AG09309 (cell line): ENCODE results near the gene SHB.

Experiments
- DNase-seq: peaks from one replicate; pipeline ENCODE4 v3.0.0-alpha.2; 2010; ENCODE audit warnings: low read depth
- H3K4me3 ChIP-seq: 2 replicates; pipeline ENCODE4 v1.5.1; 2011; ENCODE audit warnings: mild to moderate bottlenecking, low read depth, low read length, moderate library complexity; ENCODE audit not compliant: control insufficient read depth
- TF ChIP-seq, protein P1 (sequence below): IDR thresholded peaks from 2 replicates; pipeline ENCODE4 v1.5.1; 2011; ENCODE audit warnings: mild to moderate bottlenecking, low read depth, low read length, inconsistent platforms; ENCODE audit not compliant: insufficient read depth, control insufficient read depth; ENCODE audit errors: missing control alignments

SHB gene

DNA sequence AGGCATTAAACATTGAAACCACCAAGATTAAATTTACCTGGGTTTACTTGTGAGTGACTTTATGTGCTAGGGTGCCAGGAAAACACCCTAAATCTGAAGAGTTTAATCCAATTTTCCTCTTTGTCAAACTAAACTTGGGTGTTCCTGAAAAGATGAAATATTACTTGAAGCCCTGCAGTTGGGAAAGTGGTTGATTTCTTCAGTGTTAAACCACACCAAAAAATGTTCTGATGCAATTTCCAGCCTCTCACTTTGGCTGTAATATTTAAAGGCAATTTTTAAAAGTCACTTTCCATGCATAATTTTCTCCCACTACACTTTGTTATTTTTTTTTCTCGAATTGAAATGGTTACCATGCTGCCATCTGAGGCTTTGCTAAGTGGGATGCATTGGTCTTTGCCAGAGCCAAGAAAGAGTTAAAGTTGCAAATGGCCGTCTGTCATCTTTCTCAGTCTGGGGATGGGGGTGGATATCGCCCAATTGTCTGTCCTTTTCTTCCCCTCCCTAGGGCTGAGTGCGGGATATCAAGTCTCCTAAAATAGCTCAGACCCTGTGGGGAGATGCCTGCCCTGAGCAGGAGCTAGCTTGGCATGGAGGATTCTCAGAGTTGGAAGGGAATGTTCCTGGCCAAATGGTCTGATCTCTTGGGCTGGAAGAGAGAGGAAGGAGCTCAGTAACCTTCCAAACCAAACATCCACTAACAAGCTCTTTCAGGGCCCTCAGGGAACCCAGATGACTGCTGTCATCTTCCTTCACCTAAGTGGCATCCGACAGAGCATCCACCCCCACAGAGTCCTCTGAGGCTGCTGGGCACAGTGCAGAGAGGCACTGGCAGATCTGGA is 13.6 kb upstream of the SHB start:
- no peak overlapping the region for H3K4me3 ChIP-seq
- TF ChIP-seq, protein P1, sequence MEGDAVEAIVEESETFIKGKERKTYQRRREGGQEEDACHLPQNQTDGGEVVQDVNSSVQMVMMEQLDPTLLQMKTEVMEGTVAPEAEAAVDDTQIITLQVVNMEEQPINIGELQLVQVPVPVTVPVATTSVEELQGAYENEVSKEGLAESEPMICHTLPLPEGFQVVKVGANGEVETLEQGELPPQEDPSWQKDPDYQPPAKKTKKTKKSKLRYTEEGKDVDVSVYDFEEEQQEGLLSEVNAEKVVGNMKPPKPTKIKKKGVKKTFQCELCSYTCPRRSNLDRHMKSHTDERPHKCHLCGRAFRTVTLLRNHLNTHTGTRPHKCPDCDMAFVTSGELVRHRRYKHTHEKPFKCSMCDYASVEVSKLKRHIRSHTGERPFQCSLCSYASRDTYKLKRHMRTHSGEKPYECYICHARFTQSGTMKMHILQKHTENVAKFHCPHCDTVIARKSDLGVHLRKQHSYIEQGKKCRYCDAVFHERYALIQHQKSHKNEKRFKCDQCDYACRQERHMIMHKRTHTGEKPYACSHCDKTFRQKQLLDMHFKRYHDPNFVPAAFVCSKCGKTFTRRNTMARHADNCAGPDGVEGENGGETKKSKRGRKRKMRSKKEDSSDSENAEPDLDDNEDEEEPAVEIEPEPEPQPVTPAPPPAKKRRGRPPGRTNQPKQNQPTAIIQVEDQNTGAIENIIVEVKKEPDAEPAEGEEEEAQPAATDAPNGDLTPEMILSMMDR = no peak
- DNase-seq = no peak

DNA sequence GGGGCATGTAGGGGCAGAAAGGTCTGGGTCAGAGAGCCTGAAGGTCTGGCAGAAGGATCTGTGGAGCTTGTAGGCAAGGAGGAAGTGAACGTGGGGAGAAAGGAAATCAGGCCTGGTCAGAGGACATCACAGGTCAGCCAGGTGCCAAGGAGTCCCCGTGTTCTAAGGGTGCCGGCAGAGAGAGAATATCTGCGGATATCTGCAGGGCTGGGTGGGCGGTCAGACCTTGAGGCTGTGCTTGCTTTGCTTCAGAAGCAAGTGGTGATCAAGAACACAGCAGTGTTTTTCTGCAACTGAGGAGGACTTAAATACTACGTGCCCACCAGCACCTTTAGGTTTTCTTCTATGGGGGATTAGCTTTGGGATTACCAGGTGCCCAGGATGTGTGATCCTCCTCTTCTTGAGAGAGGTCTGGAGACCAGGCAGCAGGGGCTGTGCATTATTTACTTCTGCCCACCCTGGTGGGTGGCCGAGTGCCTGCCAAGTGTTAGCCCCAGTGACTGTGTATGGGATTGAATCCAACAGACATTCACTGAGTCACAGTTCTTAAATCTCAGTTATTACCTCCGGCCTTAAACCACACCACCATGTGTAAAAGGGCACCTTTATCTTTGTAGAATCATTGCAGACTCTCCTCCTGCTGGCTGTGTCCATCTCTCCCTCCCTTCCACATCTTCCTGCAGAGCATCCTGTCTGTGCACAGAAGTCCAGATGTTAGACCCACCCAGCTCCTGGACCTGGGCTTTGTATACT is 12.5 kb upstream of the SHB start:
- no peak for DNase-seq
- TF ChIP-seq, protein P1 = no peak
- no peak overlapping the region for H3K4me3 ChIP-seq

DNA sequence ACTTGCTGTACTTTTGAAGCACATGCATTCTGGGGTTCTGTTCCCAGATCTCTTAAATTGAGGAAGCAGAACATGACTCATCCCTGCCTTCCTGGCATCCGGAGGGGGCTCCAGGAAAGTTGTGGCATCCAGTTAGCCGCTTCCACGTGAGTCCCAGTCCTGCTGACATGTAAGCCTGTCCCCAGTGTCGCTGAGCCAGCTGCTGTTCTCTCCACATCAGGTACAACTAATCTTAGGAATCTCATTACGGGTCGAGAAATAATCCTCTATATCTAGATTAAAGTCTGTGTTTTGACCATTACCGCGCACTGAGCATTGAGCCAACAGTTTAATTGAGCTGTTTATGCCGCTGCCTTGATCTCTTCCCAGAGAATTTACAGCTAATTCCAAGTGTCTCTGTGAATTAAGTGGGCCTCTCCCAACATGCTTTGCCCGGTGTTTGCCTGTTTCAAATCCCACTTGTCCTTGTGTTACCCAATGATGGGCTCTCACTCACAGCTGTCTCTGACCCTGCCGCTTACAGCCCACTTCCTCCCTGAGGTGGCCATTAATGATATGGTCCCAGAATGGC is 10.5 kb upstream of the SHB start:
- TF ChIP-seq, protein P1 = no peak
- H3K4me3 ChIP-seq = no peak overlapping the region
- DNase-seq = no peak

DNA sequence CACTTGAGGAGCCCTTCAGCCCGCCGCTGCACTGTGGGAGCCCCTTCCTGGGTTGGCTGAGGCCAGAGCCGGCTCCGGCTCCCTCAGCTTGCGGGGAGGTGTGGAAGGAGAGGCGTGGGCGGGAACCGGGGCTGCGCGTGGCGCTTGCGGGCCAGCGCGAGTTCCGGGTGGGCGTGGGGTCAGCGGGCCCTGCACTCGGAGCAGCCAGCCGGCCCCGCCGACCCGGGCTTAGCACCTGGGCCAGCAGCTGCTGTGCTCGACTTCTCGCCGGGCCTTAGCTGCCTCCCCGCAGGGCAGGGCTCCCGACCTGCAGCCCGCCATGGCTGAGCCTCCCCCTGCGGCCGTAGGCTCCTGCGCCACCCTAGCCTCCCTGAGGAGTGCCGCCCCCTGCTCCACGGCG is 6.2 kb upstream of the SHB start:
- DNase-seq = no peak
- TF ChIP-seq, protein P1 = no peak
- H3K4me3 ChIP-seq = no peak overlapping the region

DNA sequence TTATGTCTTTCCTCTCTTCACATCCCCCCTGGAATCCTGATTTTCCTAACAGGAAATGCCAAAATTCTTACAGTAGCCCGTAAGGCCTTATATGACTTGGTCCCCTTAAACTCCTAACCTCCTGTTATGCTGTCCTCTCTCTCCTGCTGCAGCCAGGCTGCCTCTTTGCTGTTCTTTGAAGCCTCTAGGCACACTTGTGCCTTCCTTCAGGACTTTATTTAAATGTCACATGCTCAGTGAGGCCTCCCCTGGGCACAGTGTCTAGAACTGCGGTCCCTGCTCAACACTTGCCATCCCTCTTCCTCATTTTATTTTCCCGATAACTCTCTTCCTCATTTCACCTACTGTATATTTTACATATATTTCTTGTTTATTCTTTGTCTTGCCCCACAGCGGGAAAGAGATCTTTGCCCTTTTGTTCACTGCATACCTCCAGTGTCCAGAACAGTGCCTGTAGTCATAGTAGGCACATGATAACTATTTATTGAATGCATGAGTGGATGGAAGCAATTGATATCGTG is 5.5 kb upstream of the SHB start:
- no peak for DNase-seq
- TF ChIP-seq, protein P1 = no peak
- H3K4me3 ChIP-seq = no peak overlapping the region

DNA sequence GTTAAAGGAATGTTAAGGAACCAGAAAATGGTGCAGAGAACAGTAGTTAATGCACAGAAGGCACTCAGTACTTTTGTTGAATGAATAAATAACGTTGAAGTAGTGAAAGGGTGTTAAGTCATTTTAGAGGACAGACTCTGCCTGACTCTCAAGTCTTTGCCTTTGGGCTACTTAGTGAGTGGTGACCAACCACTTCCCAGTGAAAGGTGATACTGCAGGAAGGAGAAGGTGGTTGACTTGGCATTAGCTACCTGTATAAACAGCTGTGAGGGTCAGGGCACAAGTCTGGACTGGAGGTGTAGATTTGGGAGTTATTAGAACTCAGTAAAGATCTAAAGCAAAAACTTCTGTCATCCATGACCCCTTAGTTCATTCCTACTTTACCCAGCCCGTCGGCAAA is 4.9 kb upstream of the SHB start:
- no peak overlapping the region for H3K4me3 ChIP-seq
- no peak for DNase-seq
- TF ChIP-seq, protein P1 = no peak
